Smooth muscle cell (in vitro differentiated cells): ENCODE data around the gene LAGE3. TPM values are rescaled to one million over a fixed set of nuclear protein-coding genes. Genes with fewer than 3 reads are reported as not detected.

Experiments used
- DNase-seq: peaks from one replicate; lab custom pipeline; 2025; ENCODE audit not compliant: unreplicated experiment; lab: John Stamatoyannopoulos, UW
- H2AFZ ChIP-seq: fragments of 200-600 bp; sonication (generic); 2 replicates; pipeline ENCODE4 v1.6.0; 2016; ENCODE audit warnings: antibody characterized with exemption, low read depth, mild to moderate bottlenecking
- H3F3A ChIP-seq: fragments of 200-600 bp; sonication (generic); 2 replicates; pipeline ENCODE4 v1.6.0; 2017; ENCODE audit warnings: antibody characterized with exemption, low read depth
- H3K27ac ChIP-seq: fragments of 200-600 bp; sonication (generic); 2 replicates; pipeline ENCODE4 v1.5.1; 2016; ENCODE audit warnings: low read depth, mild to moderate bottlenecking
- H3K27me3 ChIP-seq: fragments of 200-600 bp; sonication (generic); 2 replicates; pipeline ENCODE4 v1.6.1; 2016; ENCODE audit warnings: low read depth, mild to moderate bottlenecking
- H3K36me3 ChIP-seq: fragments of 200-600 bp; sonication (generic); 2 replicates; pipeline ENCODE4 v1.5.1; 2016; ENCODE audit warnings: low read depth
- H3K4me1 ChIP-seq: fragments of 200-600 bp; sonication (generic); 2 replicates; pipeline ENCODE4 v1.5.1; 2016; ENCODE audit warnings: low read depth
- H3K4me2 ChIP-seq: fragments of 200-600 bp; sonication (generic); 2 replicates; pipeline ENCODE4 v1.6.0; 2016; ENCODE audit warnings: mild to moderate bottlenecking
- H3K4me3 ChIP-seq: fragments of 200-600 bp; sonication (generic); 2 replicates; pipeline ENCODE4 v1.5.1; 2016; ENCODE audit warnings: mild to moderate bottlenecking
- H3K79me2 ChIP-seq: fragments of 200-600 bp; sonication (generic); 2 replicates; pipeline ENCODE4 v1.6.0; 2016; ENCODE audit warnings: low read depth, mild to moderate bottlenecking
- H3K9ac ChIP-seq: fragments of 200-600 bp; sonication (generic); 2 replicates; pipeline ENCODE4 v1.6.0; 2016; ENCODE audit warnings: low read depth
- H3K9me3 ChIP-seq: fragments of 200-600 bp; sonication (generic); replicated peaks from 2 replicates; pipeline ENCODE4 v1.5.1; 2016; ENCODE audit warnings: low read depth
- H4K20me1 ChIP-seq: fragments of 200-600 bp; sonication (generic); 2 replicates; pipeline ENCODE4 v1.6.0; 2016; ENCODE audit warnings: low read depth
- CTCF ChIP-seq: fragments of 200-600 bp; sonication (generic); IDR thresholded peaks from 2 replicates; pipeline ENCODE4 v1.5.1; 2017; ENCODE audit warnings: borderline replicate concordance, mild to moderate bottlenecking, antibody characterized with exemption; ENCODE audit not compliant: insufficient read depth, poor library complexity, severe bottlenecking
- WGBS: methylation state at CpG from one replicate; pipeline ENCODE4 v1.1.7; 2016; ENCODE audit warnings: low lambda C conversion rate; 5-methylcytosine and 5-hydroxymethylcytosine counted together
- polyA plus RNA-seq: library from polyadenylated mRNA; unstranded; fragments of >200 nt; fragmentation: Nextera tagmentation; extraction: Ambion mirVana; gene quantifications from 2 replicates; pipeline ENCODE4 v1.2.1, GENCODE V29; 2016
- total RNA-seq: library from RNA; depleted of rRNA; stranded (reverse); fragments of >200 nt; gene quantifications from 2 replicates; pipeline ENCODE4 v1.2.3, GENCODE V29; 2014

Gene LAGE3
- total and polyA plus RNA-seq, 2 experiments from 2014 or later, result 39.7 to 52.7 TPM

- Histone ChIP-seq H3K79me2 (peaks cover 28% of the 10 kb centered on the region), H2AFZ (no peak overlapping the region), H3K4me2 (no peak overlapping the region), H3K9me3 (no peaks in the 10 kb centered on the region), H3K4me3 (no peak overlapping the region), H3K4me1 (peaks cover 4% of the 10 kb centered on the region), H3F3A (no peaks in the 10 kb centered on the region), H4K20me1 (peaks cover 18% of the 10 kb centered on the region), H3K27ac (no peak overlapping the region), H3K36me3 (no peaks in the 10 kb centered on the region), H3K9ac (no peak overlapping the region), H3K27me3 (no peaks in the 10 kb centered on the region)
- DNase-seq, result no peak
- WGBS, result 84% methylated on average over 7 of the region's 7 CpGs
- no peak for TF ChIP-seq CTCF
Observed at GRCh38 chrX:154434394-154435168, 44.5 kb downstream of the LAGE3 start.

- Histone ChIP-seq H2AFZ (no peak overlapping the region), H3K4me3 (no peak overlapping the region), H3K4me2 (no peak overlapping the region), H3K27me3 (no peaks in the 10 kb centered on the region), H3K9ac (no peak overlapping the region), H4K20me1 (peaks cover 8% of the 10 kb centered on the region), H3K4me1 (peaks cover 4% of the 10 kb centered on the region), H3F3A (no peaks in the 10 kb centered on the region), H3K36me3 (no peaks in the 10 kb centered on the region), H3K79me2 (peaks cover 28% of the 10 kb centered on the region), H3K9me3 (no peaks in the 10 kb centered on the region), H3K27ac (no peak overlapping the region)
- no peak for DNase-seq
- WGBS, result 85% methylated on average over 7 of the region's 7 CpGs
- no peak for TF ChIP-seq CTCF
Observed at GRCh38 chrX:154433605-154434004, 45.5 kb downstream of the LAGE3 start.

GRCh38 chrX:154432210-154432609 lies 46.9 kb downstream of the LAGE3 start:
- Histone ChIP-seq H3K9ac (no peak overlapping the region), H3K36me3 (no peaks in the 10 kb centered on the region), H3K79me2 (peaks cover 16% of the 10 kb centered on the region), H3K27ac (no peak overlapping the region), H3K4me2 (no peak overlapping the region), H3K4me3 (no peak overlapping the region), H2AFZ (no peak overlapping the region), H3F3A (no peaks in the 10 kb centered on the region), H3K4me1 (no peaks in the 10 kb centered on the region), H4K20me1 (no peaks in the 10 kb centered on the region), H3K27me3 (no peaks in the 10 kb centered on the region), H3K9me3 (no peaks in the 10 kb centered on the region)
- TF ChIP-seq CTCF, result no peak
- 93% methylated on average over 8 of the region's 8 CpGs for WGBS
- no peak for DNase-seq

- 73% methylated on average over 5 of the region's 5 CpGs for WGBS
- Histone ChIP-seq H3K9ac (no peak overlapping the region), H3K36me3 (no peaks in the 10 kb centered on the region), H2AFZ (no peak overlapping the region), H3F3A (no peaks in the 10 kb centered on the region), H3K79me2 (peaks cover 15% of the 10 kb centered on the region), H3K4me2 (no peak overlapping the region), H3K4me1 (no peaks in the 10 kb centered on the region), H3K27ac (no peak overlapping the region), H4K20me1 (no peaks in the 10 kb centered on the region), H3K9me3 (no peaks in the 10 kb centered on the region), H3K27me3 (no peaks in the 10 kb centered on the region), H3K4me3 (no peak overlapping the region)
- DNase-seq, result no peak
- TF ChIP-seq CTCF, result no peak
Observed at GRCh38 chrX:154431341-154431740, 47.7 kb downstream of the LAGE3 start.
